ENCODE results near the gene EPS8. TPM values are rescaled to one million over a fixed set of nuclear protein-coding genes. Genes with fewer than 3 reads are reported as not detected.
"Not testable (repeated sequence)": the region's sequence is repeated elsewhere in the genome, so short reads cannot be mapped to it uniquely, and the experiment has no call there.

The EPS8 gene
- total and polyA plus RNA-seq, 2 donors (not counting 1 experiment from before 2014, with no cell fraction given) = 0.76 to 0.96 TPM

- H3K4me3 Mint-ChIP-seq = no peak overlapping the region
- H4K20me1 ChIP-seq (ENCODE audit: control insufficient read depth, insufficient read depth, low read length, poor library complexity, severe bottlenecking) = no peaks in the 10 kb centered on the region
- no peak for ATAC-seq (ENCODE audit: low read depth)
- 100% methylated on average over 1 of the region's 1 CpG for WGBS (ENCODE audit: insufficient coverage)
- ChIA-PET POLR2A (no interaction called here), CTCF (no interaction called here)
- no peaks in the 10 kb centered on the region for H3K4me1 Mint-ChIP-seq
- no peak overlapping the region for H3K27ac ChIP-seq (ENCODE audit: low read length in 2 of 2)
- H3K27me3 ChIP-seq (replicated peaks in 1 of 4; ENCODE audit: control extremely low read depth in 1 of 4, control insufficient read depth in 3 of 4, insufficient read depth in 4 of 4, low read length in 3 of 4) = no peaks in the 10 kb centered on the region
- H3K9me3 ChIP-seq (ENCODE audit: control extremely low read depth in 1 of 3, control insufficient read depth in 2 of 3, insufficient read depth in 1 of 3, low read length in 2 of 3) = no peaks in the 10 kb centered on the region
- no peak overlapping the region for H2AFZ ChIP-seq (ENCODE audit: insufficient read depth, low read depth, low read length, poor library complexity, severe bottlenecking)
- H3K4me1 ChIP-seq (ENCODE audit: control insufficient read depth in 2 of 2, insufficient read depth in 2 of 2, low read length in 2 of 2) = no peaks in the 10 kb centered on the region
- peaks cover 10% of the 10 kb centered on the region for H3K27me3 Mint-ChIP-seq
- H3K4me3 ChIP-seq (ENCODE audit: control extremely low read depth in 1 of 5, extremely low read depth in 1 of 5, insufficient read depth in 1 of 5, low read depth in 2 of 5, low read length in 4 of 5) = no peak overlapping the region
- TF ChIP-seq EZH2 (IDR thresholded peaks at IDR 0.05; ENCODE audit: borderline replicate concordance, insufficient read depth, low read depth, low read length, poor library complexity, severe bottlenecking) (no peak), CTCF (IDR thresholded peaks at IDR 0.05) (no peak)
- intact Hi-C loops (cut with micrococcal nuclease) = no loop called here
- no peak overlapping the region for H3K9ac ChIP-seq (ENCODE audit: low read length)
- H3K27ac Mint-ChIP-seq = no peak overlapping the region
- no peaks in the 10 kb centered on the region for H3K9me3 Mint-ChIP-seq (ENCODE audit: insufficient read depth)
- DNase-seq = no peak
- H3K4me2 ChIP-seq (replicated peaks; ENCODE audit: low read depth, low read length, poor library complexity, severe bottlenecking) = no peak overlapping the region
- H3K79me2 ChIP-seq (ENCODE audit: control insufficient read depth, insufficient read depth, low read length) = no peaks in the 10 kb centered on the region
- H3K36me3 ChIP-seq (replicated peaks in 1 of 2; ENCODE audit: control extremely low read depth in 1 of 2, control insufficient read depth in 1 of 2, extremely low read depth in 1 of 2, insufficient read depth in 2 of 2, low read length in 1 of 2) = no peaks in the 10 kb centered on the region
These were observed 25.9 kb downstream of the EPS8 start for GRCh38 chr12:15763328-15763727.

DNA sequence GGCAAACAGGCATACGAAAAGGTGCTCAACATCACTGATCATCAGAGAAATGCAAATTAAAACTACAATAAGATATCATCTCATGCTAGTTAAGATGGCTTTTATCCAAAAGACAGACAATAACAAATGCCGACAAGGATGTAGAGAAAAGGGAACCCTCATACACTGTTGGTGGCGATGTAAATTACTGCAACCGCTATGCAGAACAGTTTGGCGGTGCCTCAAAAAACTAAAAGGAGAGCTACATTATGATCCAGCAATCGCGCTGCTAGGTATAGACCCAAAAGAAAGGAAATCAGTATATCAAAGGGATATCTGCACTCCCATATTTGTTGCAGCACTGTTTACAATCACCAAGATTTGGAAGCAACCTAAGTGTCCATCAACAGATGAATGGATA lies 27.0 kb downstream of the EPS8 start:
- CTCF ChIA-PET; H3K27ac ChIP-seq (ENCODE audit: low read length in 2 of 2); H4K20me1 ChIP-seq (ENCODE audit: control insufficient read depth, insufficient read depth, low read length, poor library complexity, severe bottlenecking); H3K9me3 Mint-ChIP-seq (ENCODE audit: insufficient read depth); POLR2A ChIA-PET; H3K4me2 ChIP-seq (replicated peaks; ENCODE audit: low read depth, low read length, poor library complexity, severe bottlenecking); ATAC-seq (ENCODE audit: low read depth); H3K9ac ChIP-seq (ENCODE audit: low read length); H2AFZ ChIP-seq (ENCODE audit: insufficient read depth, low read depth, low read length, poor library complexity, severe bottlenecking); H3K36me3 ChIP-seq (replicated peaks in 1 of 2; ENCODE audit: control extremely low read depth in 1 of 2, control insufficient read depth in 1 of 2, extremely low read depth in 1 of 2, insufficient read depth in 2 of 2, low read length in 1 of 2); H3K79me2 ChIP-seq (ENCODE audit: control insufficient read depth, insufficient read depth, low read length); H3K4me3 ChIP-seq (ENCODE audit: control extremely low read depth in 1 of 5, extremely low read depth in 1 of 5, insufficient read depth in 1 of 5, low read depth in 2 of 5, low read length in 4 of 5); H3K27ac Mint-ChIP-seq; H3K27me3 ChIP-seq (replicated peaks in 1 of 4; ENCODE audit: control extremely low read depth in 1 of 4, control insufficient read depth in 3 of 4, insufficient read depth in 4 of 4, low read length in 3 of 4); H3K4me1 ChIP-seq (ENCODE audit: control insufficient read depth in 2 of 2, insufficient read depth in 2 of 2, low read length in 2 of 2); intact Hi-C loops (cut with micrococcal nuclease); H3K4me1 Mint-ChIP-seq; DNase-seq; H3K4me3 Mint-ChIP-seq; H3K9me3 ChIP-seq (ENCODE audit: control extremely low read depth in 1 of 3, control insufficient read depth in 2 of 3, insufficient read depth in 1 of 3, low read length in 2 of 3): not testable (repeated sequence)
- peaks cover 17% of the 10 kb centered on the region for H3K27me3 Mint-ChIP-seq
- 100% methylated on average over 7 of the region's 7 CpGs for WGBS (ENCODE audit: insufficient coverage)
